Upper lobe of right lung (tissue), 1 donor: Measurements from ENCODE around the gene BMAL1. TPM values are rescaled to one million over a fixed set of nuclear protein-coding genes. Genes with fewer than 3 reads are reported as not detected.

Experiments used
- ATAC-seq: fragments of 200-7000 bp; cut with Tn5 transposase; one replicate; pipeline ENCODE4 v1.9.1; 2020; ENCODE audit warnings: mild to moderate bottlenecking, moderate library complexity
- DNase-seq: peaks from one replicate; pipeline ENCODE4 v3.0.0-alpha.2; 2020
- H3K27ac ChIP-seq: fragments of 200-600 bp; one replicate; pipeline ENCODE4 v1.8.0; 2022
- H3K27me3 ChIP-seq: fragments of 200-600 bp; one replicate; pipeline ENCODE4 v1.8.0; 2022; ENCODE audit warnings: mild to moderate bottlenecking
- H3K36me3 ChIP-seq: fragments of 200-600 bp; one replicate; pipeline ENCODE4 v1.8.0; 2022
- H3K4me1 ChIP-seq: fragments of 200-600 bp; one replicate; pipeline ENCODE4 v1.8.0; 2022
- H3K4me3 ChIP-seq: fragments of 200-600 bp; one replicate; pipeline ENCODE4 v1.8.0; 2022; ENCODE audit warnings: mild to moderate bottlenecking
- H3K9me3 ChIP-seq: fragments of 200-600 bp; one replicate; pipeline ENCODE4 v1.8.0; 2022
- intact Hi-C: fragments of 100-400 bp; cut with DNase I; formaldehyde crosslinking; loops from one replicate; pipeline ENCODE4 v1.11.0; 2022
- total RNA-seq: library from RNA; stranded (reverse); fragmentation: NEBNext Ultra II Directional; extraction: Animal tissue kit (Norgen Biotek cat#: 25700); gene quantifications from one replicate; pipeline ENCODE4 v1.2.1, GENCODE V29; 2021
- TF ChIP-seq, protein P1 (sequence below): fragments of 200-600 bp; IDR thresholded peaks from one replicate; pipeline ENCODE4 v1.8.0; 2022; ENCODE audit warnings: antibody characterized with exemption
- donor health status: DM: no; HTN: yes; CAD: no; lungs with severe emphysema.

The BMAL1 gene
- total RNA-seq, 1 donor from 2014 or later: 18.8 TPM

DNA sequence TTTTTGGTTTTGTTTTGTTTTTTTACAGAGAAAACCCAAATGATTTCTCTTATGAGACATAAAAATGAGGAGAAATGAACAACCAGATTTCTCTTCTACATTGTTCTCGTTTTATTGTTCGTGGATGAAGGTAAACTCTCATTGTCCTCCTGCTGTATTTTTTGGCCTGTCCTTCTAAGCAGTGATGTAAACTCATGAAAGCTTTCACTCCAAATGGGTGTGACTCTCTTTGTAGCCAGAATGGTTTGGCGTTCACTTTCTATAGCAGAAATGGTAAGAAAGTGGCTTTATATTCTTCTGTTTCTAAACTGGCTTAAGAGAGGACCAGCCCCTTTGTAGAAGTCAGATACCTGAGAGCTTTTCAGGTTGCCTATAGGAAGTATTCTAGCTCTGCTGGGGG is 15.5 kb upstream of the BMAL1 start:
- intact Hi-C loops: no loop called here
- Histone ChIP-seq H3K36me3 (no peaks in the 10 kb centered on the region), H3K27ac (no peak overlapping the region), H3K4me3 (no peak overlapping the region), H3K27me3 (no peaks in the 10 kb centered on the region), H3K4me1 (peaks cover 18% of the 10 kb centered on the region), H3K9me3 (no peaks in the 10 kb centered on the region)
- TF ChIP-seq, protein P1, sequence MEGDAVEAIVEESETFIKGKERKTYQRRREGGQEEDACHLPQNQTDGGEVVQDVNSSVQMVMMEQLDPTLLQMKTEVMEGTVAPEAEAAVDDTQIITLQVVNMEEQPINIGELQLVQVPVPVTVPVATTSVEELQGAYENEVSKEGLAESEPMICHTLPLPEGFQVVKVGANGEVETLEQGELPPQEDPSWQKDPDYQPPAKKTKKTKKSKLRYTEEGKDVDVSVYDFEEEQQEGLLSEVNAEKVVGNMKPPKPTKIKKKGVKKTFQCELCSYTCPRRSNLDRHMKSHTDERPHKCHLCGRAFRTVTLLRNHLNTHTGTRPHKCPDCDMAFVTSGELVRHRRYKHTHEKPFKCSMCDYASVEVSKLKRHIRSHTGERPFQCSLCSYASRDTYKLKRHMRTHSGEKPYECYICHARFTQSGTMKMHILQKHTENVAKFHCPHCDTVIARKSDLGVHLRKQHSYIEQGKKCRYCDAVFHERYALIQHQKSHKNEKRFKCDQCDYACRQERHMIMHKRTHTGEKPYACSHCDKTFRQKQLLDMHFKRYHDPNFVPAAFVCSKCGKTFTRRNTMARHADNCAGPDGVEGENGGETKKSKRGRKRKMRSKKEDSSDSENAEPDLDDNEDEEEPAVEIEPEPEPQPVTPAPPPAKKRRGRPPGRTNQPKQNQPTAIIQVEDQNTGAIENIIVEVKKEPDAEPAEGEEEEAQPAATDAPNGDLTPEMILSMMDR: no peak
- no peak for DNase-seq
- no peak for ATAC-seq

DNA sequence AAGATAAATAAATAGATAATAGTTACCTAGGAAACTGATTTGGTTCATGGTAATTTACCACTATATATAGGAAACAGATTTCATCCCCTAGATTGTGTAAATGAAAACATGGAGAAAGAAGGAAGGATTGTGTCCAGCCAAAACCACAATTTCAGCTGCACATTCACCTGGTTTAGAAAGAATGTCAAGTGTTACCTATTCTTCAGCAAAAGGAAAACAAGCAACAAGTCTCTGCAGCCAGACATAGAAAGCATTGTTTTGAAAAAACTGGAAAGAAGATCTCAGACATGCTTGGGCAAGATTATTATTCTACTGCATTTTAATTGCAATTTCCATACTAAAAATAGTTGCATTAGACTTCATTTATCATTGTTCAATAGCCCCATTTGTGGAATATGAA is 8.8 kb upstream of the BMAL1 start:
- no peak overlapping the region for H3K4me3 ChIP-seq
- no peak for ATAC-seq
- H3K27ac ChIP-seq: no peak overlapping the region

DNA sequence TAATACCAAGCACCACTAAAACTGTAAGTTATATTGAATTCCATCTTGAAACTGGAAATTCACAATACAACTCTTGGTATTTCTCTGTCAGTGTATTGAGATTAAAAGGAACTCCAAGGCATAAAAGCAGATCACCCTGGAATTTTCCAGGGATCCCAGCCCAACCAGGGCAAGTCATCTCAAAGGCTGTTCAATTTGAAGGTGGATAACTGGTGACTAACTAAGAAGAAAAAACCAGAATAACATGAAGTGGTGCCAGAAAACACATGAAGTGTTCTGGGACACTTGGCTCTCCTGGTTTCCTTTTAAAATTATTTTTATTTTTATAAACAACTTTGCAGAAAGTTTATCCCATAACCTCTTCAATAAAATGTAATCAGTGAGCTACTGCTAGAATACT is 7.8 kb upstream of the BMAL1 start:
- ATAC-seq: no peak
- intact Hi-C loops: no loop called here
- no peak overlapping the region for H3K4me3 ChIP-seq
- H3K27ac ChIP-seq: no peak overlapping the region
- TF ChIP-seq, protein P1: no peak
- no peaks in the 10 kb centered on the region for H3K36me3 ChIP-seq
- DNase-seq: no peak
- H3K9me3 ChIP-seq: no peaks in the 10 kb centered on the region
- no peaks in the 10 kb centered on the region for H3K4me1 ChIP-seq
- H3K27me3 ChIP-seq: no peaks in the 10 kb centered on the region

More for the DNA sequence above, 8.8 kb upstream of the BMAL1 start:
- TF ChIP-seq, protein P1: no peak
- intact Hi-C loops: no loop called here
- Histone ChIP-seq H3K27me3 (no peaks in the 10 kb centered on the region), H3K36me3 (no peaks in the 10 kb centered on the region), H3K9me3 (no peaks in the 10 kb centered on the region), H3K4me1 (no peaks in the 10 kb centered on the region)
- DNase-seq: no peak

DNA sequence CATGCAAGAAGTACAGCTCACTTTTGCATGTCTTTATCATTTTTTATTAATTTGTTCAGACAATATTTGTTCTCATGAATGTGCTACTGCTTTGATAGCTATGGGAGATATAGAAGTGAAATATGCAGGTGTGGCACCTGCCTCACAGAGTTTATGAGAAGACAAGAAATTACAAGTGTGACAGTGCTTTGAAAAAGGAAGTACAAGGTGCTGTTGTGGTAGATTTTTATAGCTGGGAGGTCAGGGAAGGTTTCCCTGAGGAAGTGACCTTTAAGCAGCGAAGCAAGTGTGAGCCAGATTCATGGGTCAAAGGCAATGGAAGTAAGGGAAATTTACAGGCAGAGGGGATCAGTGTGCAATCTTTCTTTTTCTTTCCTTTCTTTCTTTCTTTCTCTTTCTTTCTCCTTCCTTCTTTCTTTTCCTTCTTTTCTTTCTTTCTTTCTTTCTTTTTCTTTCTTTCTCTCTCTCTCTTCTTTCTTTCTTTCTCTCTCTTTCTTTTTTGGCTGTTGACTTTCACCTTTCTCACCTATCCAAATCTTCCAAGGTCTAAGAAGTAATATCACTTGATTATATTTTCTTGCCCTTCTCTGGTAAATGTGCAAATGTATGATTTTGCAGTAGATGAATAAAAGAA is 6.4 kb upstream of the BMAL1 start:
- DNase-seq (no peak), ATAC-seq (no peak)
- no peaks in the 10 kb centered on the region for H3K36me3 ChIP-seq
- TF ChIP-seq, protein P1: no peak
- intact Hi-C loops: no loop called here
- H3K27me3 ChIP-seq: no peaks in the 10 kb centered on the region
- no peaks in the 10 kb centered on the region for H3K9me3 ChIP-seq
- H3K27ac ChIP-seq: no peak overlapping the region
- no peak overlapping the region for H3K4me3 ChIP-seq
- H3K4me1 ChIP-seq: no peaks in the 10 kb centered on the region

DNA sequence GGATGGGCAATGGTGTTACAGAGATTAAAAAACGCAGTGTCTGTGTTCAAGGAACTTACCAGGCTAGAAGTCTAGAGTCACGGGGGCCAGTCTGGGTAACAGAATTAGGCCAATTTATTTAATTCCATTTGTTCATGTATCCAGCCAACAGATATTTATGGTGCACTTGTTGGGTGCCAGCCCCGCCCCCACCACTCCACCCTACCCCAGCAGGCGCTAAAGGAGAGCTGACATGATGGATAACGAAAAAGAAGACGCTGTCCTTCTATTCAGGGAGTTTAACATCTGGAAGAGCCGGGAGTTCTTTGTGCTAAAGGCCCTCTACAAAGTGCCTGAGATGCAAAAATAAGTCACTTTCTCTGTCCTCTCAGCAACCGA is 1.1 kb upstream of the BMAL1 start:
- Histone ChIP-seq H3K4me1 (peaks cover 21% of the 10 kb centered on the region), H3K9me3 (no peaks in the 10 kb centered on the region), H3K27me3 (no peaks in the 10 kb centered on the region), H3K4me3 (peak overlapping the region; percentile 100), H3K36me3 (no peaks in the 10 kb centered on the region), H3K27ac (peak overlapping the region; percentile 77)
- DNase-seq: no peak
- intact Hi-C loops: no loop called here
- TF ChIP-seq, protein P1: no peak
- ATAC-seq: no peak
